Vagina (tissue), 2 donors: ENCODE data around the gene ACSS3. TPM values are rescaled to one million over a fixed set of nuclear protein-coding genes. Genes with fewer than 3 reads are reported as not detected.

ENCODE experiments used
- DNase-seq, 2 donors: peaks; one replicate each; pipeline ENCODE4 v3.0.0-alpha.2; 2017; ENCODE audit errors: extremely low spot score in 2 of 2
- H3K27ac ChIP-seq: fragments of 200-600 bp; sonication (generic); one replicate; pipeline ENCODE4 v1.5.1; 2019
- H3K27me3 ChIP-seq: fragments of 200-600 bp; sonication (generic); one replicate; pipeline ENCODE4 v1.5.1; 2019
- H3K36me3 ChIP-seq, 2 donors: fragments of 200-600 bp; sonication (generic); one replicate each; pipeline ENCODE4 v1.5.1; 2017 to 2019
- H3K4me1 ChIP-seq: fragments of 200-600 bp; sonication (generic); one replicate; pipeline ENCODE4 v1.5.1; 2019
- H3K4me3 ChIP-seq, 2 donors: fragments of 200-600 bp; sonication (generic); 1 replicate in 1 of 2; 2 replicates in 1 of 2; pipeline ENCODE4 v1.5.1; 2016 to 2019
- H3K9me3 ChIP-seq: fragments of 200-600 bp; sonication (generic); one replicate; pipeline ENCODE4 v1.5.1; 2019
- POLR2A ChIP-seq, 2 donors: fragments of 450-650 bp; IDR thresholded peaks; one replicate each; pipeline ENCODE4 v1.6.1; 2017; ENCODE audit warnings: antibody characterized with exemption in 2 of 2, mild to moderate bottlenecking in 2 of 2, moderate library complexity in 2 of 2
- POLR2AphosphoS5 ChIP-seq, 2 donors: sonication (generic); formaldehyde crosslinking; IDR thresholded peaks; one replicate each; pipeline ENCODE4 v1.9.0; 2017; ENCODE audit warnings: antibody characterized with exemption in 2 of 2, mild to moderate bottlenecking in 2 of 2, low read depth in 1 of 2; ENCODE audit not compliant: insufficient read depth in 1 of 2
- intact Hi-C: fragments of 100-400 bp; cut with DNase I; formaldehyde crosslinking; loops from one replicate; pipeline ENCODE4 v1.15.1; 2023
- total RNA-seq: library from RNA; depleted of rRNA; stranded (reverse); fragments of >200 nt; gene quantifications from one replicate; pipeline ENCODE4 v1.2.3, GENCODE V29; 2016
- TF ChIP-seq, protein P1 (sequence below), 3 experiments: fragments of 450-650 bp in 2 of 3; fragments of 200-600 bp in 1 of 3; sonication (generic) in 1 of 3; IDR thresholded peaks; one replicate each; pipeline ENCODE4 v1.5.1; 2017 to 2019; ENCODE audit warnings: antibody characterized with exemption in 3 of 3, mild to moderate bottlenecking in 2 of 3, moderate library complexity in 2 of 3

The ACSS3 gene
- total RNA-seq, 1 donor from 2014 or later: 29.5 TPM

GRCh38 chr12:81085832-81086231 lies 8.0 kb downstream of the ACSS3 start:
- Histone ChIP-seq H3K4me1 (peaks cover 33% of the 10 kb centered on the region), H3K27me3 (no peaks in the 10 kb centered on the region), H3K9me3 (no peaks in the 10 kb centered on the region), H3K36me3 (no peaks in the 10 kb centered on the region), H3K4me3 (no peak overlapping the region), H3K27ac (no peak overlapping the region)
- DNase-seq: no peak
- intact Hi-C loops: no loop called here
- TF ChIP-seq POLR2A (IDR thresholded peaks at IDR 0.05): no peak
- TF ChIP-seq, protein P1, sequence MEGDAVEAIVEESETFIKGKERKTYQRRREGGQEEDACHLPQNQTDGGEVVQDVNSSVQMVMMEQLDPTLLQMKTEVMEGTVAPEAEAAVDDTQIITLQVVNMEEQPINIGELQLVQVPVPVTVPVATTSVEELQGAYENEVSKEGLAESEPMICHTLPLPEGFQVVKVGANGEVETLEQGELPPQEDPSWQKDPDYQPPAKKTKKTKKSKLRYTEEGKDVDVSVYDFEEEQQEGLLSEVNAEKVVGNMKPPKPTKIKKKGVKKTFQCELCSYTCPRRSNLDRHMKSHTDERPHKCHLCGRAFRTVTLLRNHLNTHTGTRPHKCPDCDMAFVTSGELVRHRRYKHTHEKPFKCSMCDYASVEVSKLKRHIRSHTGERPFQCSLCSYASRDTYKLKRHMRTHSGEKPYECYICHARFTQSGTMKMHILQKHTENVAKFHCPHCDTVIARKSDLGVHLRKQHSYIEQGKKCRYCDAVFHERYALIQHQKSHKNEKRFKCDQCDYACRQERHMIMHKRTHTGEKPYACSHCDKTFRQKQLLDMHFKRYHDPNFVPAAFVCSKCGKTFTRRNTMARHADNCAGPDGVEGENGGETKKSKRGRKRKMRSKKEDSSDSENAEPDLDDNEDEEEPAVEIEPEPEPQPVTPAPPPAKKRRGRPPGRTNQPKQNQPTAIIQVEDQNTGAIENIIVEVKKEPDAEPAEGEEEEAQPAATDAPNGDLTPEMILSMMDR (IDR thresholded peaks at IDR 0.05): no peak
- no peak for TF ChIP-seq POLR2AphosphoS5 (IDR thresholded peaks at IDR 0.05; ENCODE audit: insufficient read depth in 1 of 2, low read depth in 1 of 2)

DNA sequence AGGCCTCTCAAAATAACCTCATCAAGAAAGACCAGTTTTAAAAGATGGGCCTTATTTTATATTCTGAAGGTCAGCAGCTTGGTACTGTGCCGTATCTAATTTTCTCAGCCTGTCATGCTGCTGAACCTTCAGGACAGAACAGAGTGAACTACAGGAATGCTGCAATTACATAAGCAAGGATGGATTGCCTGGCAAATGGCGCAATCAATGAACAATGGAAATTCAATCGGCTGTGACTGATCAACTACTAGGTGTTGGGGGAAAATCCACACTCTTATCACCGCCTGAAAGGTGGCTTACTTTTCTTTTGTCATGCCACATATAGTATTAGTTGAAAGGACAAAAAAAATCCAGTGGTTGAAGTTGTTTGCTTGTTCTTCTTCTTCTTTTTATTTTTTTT lies 8.5 kb downstream of the ACSS3 start:
- H3K4me1 ChIP-seq: peaks cover 33% of the 10 kb centered on the region
- H3K27ac ChIP-seq: no peak overlapping the region
- no peaks in the 10 kb centered on the region for H3K9me3 ChIP-seq
- TF ChIP-seq POLR2A (IDR thresholded peaks at IDR 0.05): no peak
- TF ChIP-seq, protein P1 (IDR thresholded peaks at IDR 0.05): no peak
- no peak for TF ChIP-seq POLR2AphosphoS5 (IDR thresholded peaks at IDR 0.05; ENCODE audit: insufficient read depth in 1 of 2, low read depth in 1 of 2)
- no peak for DNase-seq
- no peaks in the 10 kb centered on the region for H3K27me3 ChIP-seq
- intact Hi-C loops: no loop called here
- no peak overlapping the region for H3K4me3 ChIP-seq
- H3K36me3 ChIP-seq: no peaks in the 10 kb centered on the region

DNA sequence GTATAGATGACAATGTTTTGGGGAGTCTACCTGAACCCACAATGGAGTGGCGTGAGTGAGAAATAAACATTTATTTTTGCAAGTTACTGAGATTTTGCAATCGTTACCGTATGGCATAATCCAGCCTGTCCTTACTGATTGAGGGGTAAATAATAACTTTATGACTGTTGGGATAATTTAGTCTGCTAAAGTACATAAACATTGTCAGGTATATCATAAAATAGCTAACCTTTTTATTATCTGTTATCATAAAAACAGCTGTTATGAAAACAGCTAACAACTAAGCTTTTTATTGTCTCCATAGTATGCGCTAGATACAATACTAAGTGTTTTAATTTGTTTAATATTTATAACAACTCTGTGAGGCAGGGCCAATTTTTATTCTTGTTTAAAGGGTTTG lies 10.3 kb downstream of the ACSS3 start:
- TF ChIP-seq, protein P1 (IDR thresholded peaks at IDR 0.05): no peak
- TF ChIP-seq POLR2A (IDR thresholded peaks at IDR 0.05) (no peak), POLR2AphosphoS5 (IDR thresholded peaks at IDR 0.05; ENCODE audit: insufficient read depth in 1 of 2, low read depth in 1 of 2) (no peak)
- intact Hi-C loops: no loop called here
- Histone ChIP-seq H3K27ac (no peak overlapping the region), H3K4me1 (peaks cover 33% of the 10 kb centered on the region), H3K9me3 (no peaks in the 10 kb centered on the region), H3K27me3 (no peaks in the 10 kb centered on the region), H3K4me3 (no peak overlapping the region), H3K36me3 (no peaks in the 10 kb centered on the region)
- no peak for DNase-seq

- intact Hi-C loops: no loop called here
- Histone ChIP-seq H3K9me3 (no peaks in the 10 kb centered on the region), H3K4me3 (no peak overlapping the region), H3K27me3 (no peaks in the 10 kb centered on the region), H3K27ac (no peak overlapping the region), H3K4me1 (peaks cover 25% of the 10 kb centered on the region), H3K36me3 (no peaks in the 10 kb centered on the region)
- TF ChIP-seq POLR2AphosphoS5 (IDR thresholded peaks at IDR 0.05; ENCODE audit: insufficient read depth in 1 of 2, low read depth in 1 of 2) (no peak), POLR2A (IDR thresholded peaks at IDR 0.05) (no peak)
- TF ChIP-seq, protein P1 (IDR thresholded peaks at IDR 0.05): no peak
- DNase-seq: no peak
These were observed 11.5 kb downstream of the ACSS3 start for GRCh38 chr12:81089412-81089811.

DNA sequence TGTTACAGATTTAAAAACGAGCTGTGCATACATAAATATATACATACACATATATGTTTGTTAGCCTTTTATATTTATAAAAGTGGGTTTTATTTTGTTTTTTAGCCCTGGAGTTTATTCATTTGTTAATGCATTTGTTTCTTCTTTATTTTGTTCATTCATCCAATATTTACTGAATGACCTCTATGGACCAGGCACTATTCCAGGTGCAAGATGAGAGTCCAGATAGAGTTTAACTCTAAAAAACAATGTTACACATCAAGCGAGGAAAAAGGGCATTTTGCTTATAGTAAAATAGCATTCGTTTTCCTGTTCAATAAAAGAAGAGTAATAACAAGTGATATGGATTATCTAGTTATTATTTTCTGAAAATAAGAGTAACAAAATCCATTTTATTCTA lies 14.2 kb downstream of the ACSS3 start:
- Histone ChIP-seq H3K27ac (no peak overlapping the region), H3K36me3 (no peaks in the 10 kb centered on the region), H3K9me3 (no peaks in the 10 kb centered on the region), H3K4me1 (peaks cover 23% of the 10 kb centered on the region), H3K27me3 (no peaks in the 10 kb centered on the region), H3K4me3 (no peak overlapping the region)
- no peak for DNase-seq
- intact Hi-C loops: no loop called here
- TF ChIP-seq POLR2A (IDR thresholded peaks at IDR 0.05): no peak
- TF ChIP-seq, protein P1 (IDR thresholded peaks at IDR 0.05): no peak
- TF ChIP-seq POLR2AphosphoS5 (IDR thresholded peaks at IDR 0.05; ENCODE audit: insufficient read depth in 1 of 2, low read depth in 1 of 2): no peak
